ENCODE data around the gene PTPRD. TPM values are rescaled to one million over a fixed set of nuclear protein-coding genes. Genes with fewer than 3 reads are reported as not detected.

Gene PTPRD
- total RNA-seq, 1 experiment from 2014 or later, result not detected

DNA sequence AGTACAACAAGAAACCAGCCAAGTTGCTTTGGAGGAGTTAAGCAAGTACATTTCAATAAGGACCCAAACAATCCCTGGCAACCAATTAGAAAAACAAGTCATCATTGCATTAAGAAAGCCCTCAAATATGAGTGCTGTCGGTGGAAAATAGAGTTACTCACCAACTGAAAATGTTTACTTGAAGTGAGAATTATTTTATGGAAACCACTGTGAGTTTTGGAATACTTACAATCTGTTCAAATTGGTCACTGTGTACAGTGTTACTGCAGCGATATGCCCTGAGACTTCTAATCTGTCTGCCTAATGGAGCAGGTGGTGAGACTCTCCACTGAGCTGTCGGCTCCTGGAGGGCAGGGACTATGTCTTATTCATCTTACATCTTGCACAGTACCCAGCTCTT, 1740.0 kb downstream of the PTPRD start:
- Mint-ChIP-seq H3K27ac (ENCODE audit: low read depth, unreplicated experiment) (no peak overlapping the region), H3K36me3 (ENCODE audit: insufficient read depth, unreplicated experiment) (peaks cover 6% of the 10 kb centered on the region), H3K4me3 (ENCODE audit: unreplicated experiment) (no peak overlapping the region), H3K4me1 (ENCODE audit: insufficient read depth, unreplicated experiment) (no peaks in the 10 kb centered on the region), H3K27me3 (ENCODE audit: insufficient read depth, unreplicated experiment) (no peaks in the 10 kb centered on the region), H3K9me3 (ENCODE audit: unreplicated experiment) (peaks cover 4% of the 10 kb centered on the region)
- intact Hi-C loops (cut with micrococcal nuclease), result no loop called here
- DNase-seq (ENCODE audit: unreplicated experiment), result no peak
- TF ChIP-seq, protein P1, sequence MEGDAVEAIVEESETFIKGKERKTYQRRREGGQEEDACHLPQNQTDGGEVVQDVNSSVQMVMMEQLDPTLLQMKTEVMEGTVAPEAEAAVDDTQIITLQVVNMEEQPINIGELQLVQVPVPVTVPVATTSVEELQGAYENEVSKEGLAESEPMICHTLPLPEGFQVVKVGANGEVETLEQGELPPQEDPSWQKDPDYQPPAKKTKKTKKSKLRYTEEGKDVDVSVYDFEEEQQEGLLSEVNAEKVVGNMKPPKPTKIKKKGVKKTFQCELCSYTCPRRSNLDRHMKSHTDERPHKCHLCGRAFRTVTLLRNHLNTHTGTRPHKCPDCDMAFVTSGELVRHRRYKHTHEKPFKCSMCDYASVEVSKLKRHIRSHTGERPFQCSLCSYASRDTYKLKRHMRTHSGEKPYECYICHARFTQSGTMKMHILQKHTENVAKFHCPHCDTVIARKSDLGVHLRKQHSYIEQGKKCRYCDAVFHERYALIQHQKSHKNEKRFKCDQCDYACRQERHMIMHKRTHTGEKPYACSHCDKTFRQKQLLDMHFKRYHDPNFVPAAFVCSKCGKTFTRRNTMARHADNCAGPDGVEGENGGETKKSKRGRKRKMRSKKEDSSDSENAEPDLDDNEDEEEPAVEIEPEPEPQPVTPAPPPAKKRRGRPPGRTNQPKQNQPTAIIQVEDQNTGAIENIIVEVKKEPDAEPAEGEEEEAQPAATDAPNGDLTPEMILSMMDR (IDR thresholded peaks at IDR 0.05; ENCODE audit: unreplicated experiment), result no peak
- POLR2A ChIA-PET, result interaction anchor here (0.5 kb wide), 1 partner anchor 555 kb away, joined by 3 read pairs; no protein-coding TSS in a partner anchor
- CTCF ChIA-PET, result interaction anchor here (1.0 to 1.4 kb wide), 2 partner anchors 8 to 24 kb away, joined by 3 to 6 read pairs; no protein-coding TSS in a partner anchor
- no TSS peak for BruUV-seq (replicated peaks)

DNA sequence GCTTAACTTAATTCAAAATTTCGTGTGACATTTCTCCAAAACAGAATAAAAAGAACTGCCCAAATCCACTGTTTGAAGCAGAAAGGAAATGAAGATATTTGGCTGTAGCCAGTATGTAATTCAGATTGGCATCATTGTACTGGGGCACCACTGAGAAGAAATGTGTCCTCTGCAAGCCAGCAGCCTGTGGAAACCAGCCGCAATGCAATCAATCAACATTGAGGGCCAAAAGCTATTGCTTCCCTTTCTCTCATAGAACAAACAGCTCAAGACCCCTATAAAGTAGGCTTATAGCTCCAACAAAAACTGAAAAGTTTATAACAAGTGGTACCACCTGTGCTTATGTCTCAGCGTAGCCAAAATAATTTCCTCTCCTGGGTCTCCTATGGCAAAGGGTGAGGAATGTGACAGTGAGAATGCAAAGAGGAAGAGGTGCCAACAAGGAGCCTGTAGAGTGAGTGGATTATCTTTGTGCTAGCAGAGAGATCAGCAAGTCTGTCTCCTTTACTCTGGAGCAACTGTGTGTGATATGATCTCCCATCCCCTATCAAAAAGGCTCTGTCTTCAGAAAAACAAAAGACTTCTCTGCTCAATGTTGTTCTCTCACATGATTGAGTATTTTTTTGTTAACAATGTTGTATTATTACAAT, 1740.9 kb downstream of the PTPRD start:
- BruUV-seq (replicated peaks), result no TSS peak
- no peaks in the 10 kb centered on the region for H3K27me3 Mint-ChIP-seq (ENCODE audit: insufficient read depth, unreplicated experiment)
- no peak for DNase-seq (ENCODE audit: unreplicated experiment)
- CTCF ChIA-PET, result interaction anchor here (0.6 to 1.5 kb wide), 3 partner anchors 24 to 275 kb away, joined by 3 to 8 read pairs (median 6); no protein-coding TSS in a partner anchor
- H3K4me3 Mint-ChIP-seq (ENCODE audit: unreplicated experiment), result no peak overlapping the region
- peaks cover 6% of the 10 kb centered on the region for H3K36me3 Mint-ChIP-seq (ENCODE audit: insufficient read depth, unreplicated experiment)
- H3K9me3 Mint-ChIP-seq (ENCODE audit: unreplicated experiment), result peaks cover 10% of the 10 kb centered on the region
- no peak overlapping the region for H3K27ac Mint-ChIP-seq (ENCODE audit: low read depth, unreplicated experiment)
- H3K4me1 Mint-ChIP-seq (ENCODE audit: insufficient read depth, unreplicated experiment), result no peaks in the 10 kb centered on the region
- intact Hi-C loops (cut with micrococcal nuclease), result no loop called here
- TF ChIP-seq, protein P1 (IDR thresholded peaks at IDR 0.05; ENCODE audit: unreplicated experiment), result no peak
- POLR2A ChIA-PET, result no interaction called here

DNA sequence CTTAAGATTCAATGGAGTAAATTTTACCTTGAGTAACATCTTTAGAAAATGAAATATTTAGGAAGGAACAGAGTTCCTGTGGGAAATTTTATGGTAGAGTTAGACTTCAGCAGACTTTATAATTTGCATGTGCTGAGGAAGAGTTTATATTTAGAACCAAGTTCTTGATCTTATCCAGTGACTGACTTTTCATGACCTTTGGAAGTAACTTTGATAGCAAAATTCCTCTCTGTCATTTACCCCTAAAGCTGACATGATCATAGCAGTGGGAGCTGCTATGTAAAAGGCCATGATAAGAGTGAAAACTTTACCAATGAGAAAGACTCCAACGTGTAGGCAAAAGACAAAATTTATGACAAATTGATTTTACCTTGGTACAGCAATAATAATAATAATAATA, 1741.4 kb downstream of the PTPRD start:
- CTCF ChIA-PET, result interaction anchor here (0.6 to 1.5 kb wide), 3 partner anchors 24 to 276 kb away, joined by 3 to 8 read pairs (median 6); no protein-coding TSS in a partner anchor
- TF ChIP-seq, protein P1 (IDR thresholded peaks at IDR 0.05; ENCODE audit: unreplicated experiment), result no peak

DNA sequence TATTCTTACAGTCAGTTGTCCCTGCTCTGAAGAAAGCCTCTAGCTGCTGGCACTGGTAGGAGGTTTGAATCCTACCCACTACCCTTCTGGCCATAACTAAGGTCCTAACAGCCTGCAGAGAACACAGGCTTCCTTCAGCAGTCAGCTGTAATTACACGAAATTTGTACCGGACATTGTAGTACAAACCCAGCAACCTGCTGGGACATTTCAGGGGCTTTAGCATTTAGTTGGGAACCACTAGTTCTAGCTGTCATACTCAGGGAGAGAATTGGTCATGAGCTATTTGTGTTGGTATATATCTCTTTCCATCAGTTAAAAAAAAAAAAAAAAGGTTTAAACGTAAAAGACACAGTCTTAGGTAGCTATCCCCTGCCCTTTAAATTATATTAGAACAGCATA, 1743.0 kb downstream of the PTPRD start:
- Mint-ChIP-seq H3K9me3 (ENCODE audit: unreplicated experiment) (peaks cover 18% of the 10 kb centered on the region), H3K4me3 (ENCODE audit: unreplicated experiment) (no peak overlapping the region), H3K27me3 (ENCODE audit: insufficient read depth, unreplicated experiment) (no peaks in the 10 kb centered on the region), H3K27ac (ENCODE audit: low read depth, unreplicated experiment) (no peak overlapping the region), H3K36me3 (ENCODE audit: insufficient read depth, unreplicated experiment) (peaks cover 6% of the 10 kb centered on the region), H3K4me1 (ENCODE audit: insufficient read depth, unreplicated experiment) (no peaks in the 10 kb centered on the region)
- no peak for DNase-seq (ENCODE audit: unreplicated experiment)
- CTCF ChIA-PET, result interaction anchor here (0.6 kb wide), 1 partner anchor 1817 kb away, joined by 3 read pairs; no protein-coding TSS in a partner anchor
- POLR2A ChIA-PET, result interaction anchor here (0.9 kb wide), 1 partner anchor 9 kb away, joined by 5 read pairs; no protein-coding TSS in a partner anchor
- TF ChIP-seq, protein P1 (IDR thresholded peaks at IDR 0.05; ENCODE audit: unreplicated experiment), result no peak
- intact Hi-C loops (cut with micrococcal nuclease), result no loop called here
- BruUV-seq (replicated peaks), result no TSS peak

More for the DNA sequence above, 1741.4 kb downstream of the PTPRD start:
- Mint-ChIP-seq H3K27ac (ENCODE audit: low read depth, unreplicated experiment) (no peak overlapping the region), H3K27me3 (ENCODE audit: insufficient read depth, unreplicated experiment) (no peaks in the 10 kb centered on the region), H3K36me3 (ENCODE audit: insufficient read depth, unreplicated experiment) (peaks cover 6% of the 10 kb centered on the region), H3K4me1 (ENCODE audit: insufficient read depth, unreplicated experiment) (no peaks in the 10 kb centered on the region), H3K4me3 (ENCODE audit: unreplicated experiment) (no peak overlapping the region), H3K9me3 (ENCODE audit: unreplicated experiment) (peaks cover 16% of the 10 kb centered on the region)
- POLR2A ChIA-PET, result no interaction called here
- BruUV-seq (replicated peaks), result no TSS peak
- no peak for DNase-seq (ENCODE audit: unreplicated experiment)
- intact Hi-C loops (cut with micrococcal nuclease), result no loop called here
